GM20431 (cell line): ENCODE measurements around the gene TAF1L.

Experiments
- in situ Hi-C: fragments of 300-500 bp; cut with MseI, MboI; formaldehyde crosslinking; loops from one replicate; pipeline ENCODE4 v1.15.0; 2020; ENCODE audit warnings: low sequenced_read_pairs; ENCODE audit not compliant: unreplicated experiment

Gene TAF1L

GRCh38 chr9:32590476-32590875, 45.0 kb downstream of the TAF1L start:
- in situ Hi-C loops = no loop called here

GRCh38 chr9:32589083-32589723, 46.3 kb downstream of the TAF1L start:
- in situ Hi-C loops = loop anchor here (10.0 kb wide), 1 partner anchor 386 kb away; no protein-coding TSS in a partner anchor

DNA sequence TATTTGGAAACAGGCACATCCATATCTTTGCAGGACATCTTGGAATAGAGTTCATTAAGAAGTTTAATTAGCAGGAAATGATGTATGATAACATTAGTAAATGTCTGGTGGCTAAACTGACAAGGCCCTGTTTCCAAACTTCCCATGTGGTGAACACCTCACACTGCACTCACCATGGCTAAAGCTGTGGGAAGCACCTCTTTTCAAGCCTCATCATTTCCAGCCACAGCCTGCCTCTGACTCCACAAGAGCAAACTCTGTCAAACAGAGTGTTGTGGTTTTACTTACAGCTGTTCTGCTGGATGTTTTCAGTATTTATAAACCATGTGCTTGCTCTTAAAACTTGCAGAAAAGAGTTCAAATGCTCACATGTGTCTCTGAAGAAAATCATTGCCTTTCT, 47.6 kb downstream of the TAF1L start:
- in situ Hi-C loops = loop anchor here (10.0 kb wide), 1 partner anchor 387 kb away; no protein-coding TSS in a partner anchor

DNA sequence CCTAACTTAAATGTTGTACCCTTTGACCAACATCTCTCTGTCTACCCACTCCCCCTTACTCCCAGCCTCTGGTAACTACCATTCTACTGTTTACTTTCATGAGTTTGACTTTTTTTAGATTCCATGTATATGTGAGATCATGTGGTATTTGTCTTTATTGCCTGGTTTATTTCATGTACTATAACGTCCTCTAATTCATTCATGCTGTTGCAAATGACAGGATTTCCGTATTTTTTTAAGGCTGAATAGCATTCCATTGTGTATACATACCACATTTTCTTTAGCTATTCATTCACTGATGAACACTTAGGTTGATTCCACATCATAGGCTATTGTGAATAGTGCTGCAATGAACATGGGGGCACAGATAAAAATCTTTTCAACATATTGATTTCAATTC, 50.7 kb downstream of the TAF1L start:
- in situ Hi-C loops = loop anchor here (10.0 kb wide), 1 partner anchor 390 kb away; no protein-coding TSS in a partner anchor

DNA sequence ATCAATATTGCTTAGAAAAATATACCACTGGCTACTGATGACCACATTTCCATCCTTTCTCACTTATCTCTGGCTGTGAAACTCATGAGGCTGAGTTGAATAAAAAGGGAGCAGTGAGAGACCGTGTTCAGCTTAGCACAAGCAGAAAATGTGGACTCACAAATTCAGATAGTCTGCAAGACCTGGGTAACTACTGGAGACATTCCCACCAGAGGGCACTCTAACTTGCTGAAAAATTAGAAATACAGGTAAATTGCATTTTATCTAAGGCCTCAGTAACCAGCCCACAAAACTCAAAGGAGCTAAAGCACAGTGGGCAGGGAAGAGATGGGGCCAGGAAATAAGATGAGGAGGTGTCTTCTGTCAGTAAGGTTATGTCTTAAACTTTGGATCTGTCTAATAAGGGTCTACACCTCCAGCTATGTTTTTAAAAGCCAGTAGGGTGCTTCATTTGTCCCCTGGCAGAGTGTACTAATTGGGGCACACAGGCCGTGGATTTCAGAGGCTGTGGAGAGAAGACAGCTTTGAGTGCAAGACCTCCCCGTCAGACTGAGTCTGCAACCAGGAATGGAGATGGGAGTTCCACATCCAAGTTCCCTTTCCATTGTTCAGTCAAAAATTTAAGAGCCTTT, 53.8 kb downstream of the TAF1L start:
- in situ Hi-C loops = loop anchor here (10.0 kb wide), 1 partner anchor 393 kb away; no protein-coding TSS in a partner anchor

DNA sequence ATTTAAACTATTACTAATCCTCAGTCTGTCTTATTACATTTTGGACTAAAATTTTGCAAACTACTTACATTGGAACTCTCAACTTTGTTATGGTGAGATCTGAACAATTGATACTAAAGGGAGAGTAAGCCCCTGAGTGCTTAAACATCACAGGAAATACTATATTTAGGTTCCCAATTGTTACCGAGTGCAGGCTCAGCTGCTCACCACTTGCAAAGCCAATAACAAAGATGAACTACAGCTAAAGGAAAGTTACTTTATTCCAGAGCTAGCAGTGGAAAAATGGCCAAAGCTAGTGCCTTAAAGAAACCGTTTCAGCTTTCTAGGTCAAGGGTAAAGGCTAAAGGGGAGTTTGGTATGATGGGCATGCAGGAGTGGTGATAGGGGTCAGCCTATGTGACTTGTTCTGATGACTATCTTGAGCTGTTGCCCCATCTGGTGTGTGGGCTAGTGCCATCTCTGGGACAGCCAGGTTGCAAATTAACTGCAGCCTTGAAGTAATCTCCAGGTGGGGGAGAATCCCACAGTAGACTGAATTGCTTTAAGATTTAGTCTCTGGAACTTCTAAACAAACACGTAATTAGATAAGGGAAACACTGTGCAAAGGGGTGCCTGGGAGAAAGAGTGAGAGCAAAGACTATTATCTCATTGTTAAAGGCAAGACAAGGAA, 54.7 kb downstream of the TAF1L start:
- in situ Hi-C loops = loop anchor here (10.0 kb wide), 1 partner anchor 394 kb away; no protein-coding TSS in a partner anchor

DNA sequence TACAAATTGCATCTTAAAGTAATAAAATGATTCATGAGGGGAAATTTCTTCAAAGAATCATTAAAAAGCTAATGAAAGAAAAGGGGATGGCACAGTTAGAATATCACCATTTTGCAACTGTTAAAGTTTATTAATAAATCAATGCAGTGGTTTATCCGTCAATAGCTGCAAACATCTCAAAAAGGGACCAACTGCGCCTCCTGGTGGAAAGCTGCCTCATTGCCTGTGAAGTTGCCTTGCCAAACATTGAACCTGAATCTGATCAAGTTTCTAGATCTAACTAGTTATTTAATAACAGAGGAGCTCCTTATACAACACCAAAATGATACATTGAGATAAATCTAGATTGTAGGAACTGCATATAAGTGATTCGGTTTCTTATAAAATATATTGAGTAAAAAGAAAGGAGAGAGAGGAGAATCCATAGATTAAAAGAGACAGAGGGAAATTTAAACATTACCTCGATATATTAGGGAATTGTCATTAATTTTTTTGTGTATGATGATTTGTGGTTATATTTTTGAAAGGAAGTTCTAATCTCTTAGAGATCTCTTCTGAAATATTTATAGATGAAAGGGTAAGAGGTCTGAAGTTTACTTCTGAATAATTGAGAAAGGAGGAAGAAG, 55.6 kb downstream of the TAF1L start:
- in situ Hi-C loops = loop anchor here (5.0 to 10.0 kb wide), 2 partner anchors 198 to 395 kb away; partner anchors contain the start of gene ACO1
